HepG2 (cell line): ENCODE data around the gene MAPK12.

Experiments
- EP300 ChIP-seq, 3 experiments: sonication (generic) in 1 of 3; formaldehyde crosslinking in 1 of 3; IDR thresholded peaks; 2 replicates each; pipeline versions ENCODE4 v1.5.1 to v1.6.1; 2011 to 2020; ENCODE audit warnings: low read depth in 2 of 3, low read length in 2 of 3, borderline replicate concordance in 1 of 3, improper control_type of control experiment in 1 of 3, mild to moderate bottlenecking in 1 of 3, missing genetic modification reagents in 1 of 3, moderate library complexity in 1 of 3
- TBL1XR1 ChIP-seq: fragments of 150-350 bp; IDR thresholded peaks from 2 replicates; pipeline ENCODE4 v1.6.1; 2014; ENCODE audit warnings: borderline replicate concordance, low read length; ENCODE audit not compliant: partially characterized antibody
- TCF7 ChIP-seq: sonication (generic); IDR thresholded peaks from 2 replicates; pipeline ENCODE4 v1.6.1; 2016; ENCODE audit warnings: antibody characterized with exemption, low read depth
- ZNF644 ChIP-seq: IDR thresholded peaks from 2 replicates; pipeline ENCODE4 v1.6.1; 2016; ENCODE audit warnings: low read depth
- TF ChIP-seq, protein P1 (sequence below): sonication (generic); formaldehyde crosslinking; IDR thresholded peaks from 2 replicates; pipeline ENCODE4 v1.5.0; 2020; ENCODE audit warnings: mild to moderate bottlenecking, missing genetic modification reagents, moderate library complexity

DNA sequence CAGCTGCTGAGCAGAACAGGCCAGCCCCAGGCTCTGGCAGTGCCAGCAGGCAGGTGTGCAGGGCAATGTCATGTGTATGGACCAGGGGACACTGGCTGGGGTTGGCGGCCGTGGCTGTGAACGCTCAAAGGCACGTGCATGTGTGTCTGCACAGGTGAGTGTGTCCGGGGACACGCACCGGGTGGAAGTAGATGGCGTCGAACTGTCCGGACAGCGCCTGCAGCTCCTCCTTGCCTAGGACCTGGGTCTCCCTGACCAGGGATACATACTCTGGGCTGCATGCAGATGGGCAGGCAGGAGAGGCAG, 11.3 kb downstream of the MAPK12 start:
- TF ChIP-seq TCF7 (no peak), EP300 (IDR thresholded peaks at IDR 0.05; ENCODE audit: low read depth in 2 of 2, low read length in 2 of 2) (no peak), EP300 (CRISPR knock-in tag; IDR thresholded peaks at IDR 0.05; ENCODE audit: borderline replicate concordance) (no peak), ZNF644 (no peak), TBL1XR1 (no peak)
- TF ChIP-seq, protein P1, sequence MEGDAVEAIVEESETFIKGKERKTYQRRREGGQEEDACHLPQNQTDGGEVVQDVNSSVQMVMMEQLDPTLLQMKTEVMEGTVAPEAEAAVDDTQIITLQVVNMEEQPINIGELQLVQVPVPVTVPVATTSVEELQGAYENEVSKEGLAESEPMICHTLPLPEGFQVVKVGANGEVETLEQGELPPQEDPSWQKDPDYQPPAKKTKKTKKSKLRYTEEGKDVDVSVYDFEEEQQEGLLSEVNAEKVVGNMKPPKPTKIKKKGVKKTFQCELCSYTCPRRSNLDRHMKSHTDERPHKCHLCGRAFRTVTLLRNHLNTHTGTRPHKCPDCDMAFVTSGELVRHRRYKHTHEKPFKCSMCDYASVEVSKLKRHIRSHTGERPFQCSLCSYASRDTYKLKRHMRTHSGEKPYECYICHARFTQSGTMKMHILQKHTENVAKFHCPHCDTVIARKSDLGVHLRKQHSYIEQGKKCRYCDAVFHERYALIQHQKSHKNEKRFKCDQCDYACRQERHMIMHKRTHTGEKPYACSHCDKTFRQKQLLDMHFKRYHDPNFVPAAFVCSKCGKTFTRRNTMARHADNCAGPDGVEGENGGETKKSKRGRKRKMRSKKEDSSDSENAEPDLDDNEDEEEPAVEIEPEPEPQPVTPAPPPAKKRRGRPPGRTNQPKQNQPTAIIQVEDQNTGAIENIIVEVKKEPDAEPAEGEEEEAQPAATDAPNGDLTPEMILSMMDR (CRISPR knock-in tag): no peak
